Hepatocyte (in vitro differentiated cells): ENCODE data around the gene PPP1CA.

ENCODE experiments used
- CTCF ChIP-seq: fragments of 200-600 bp; sonication (generic); IDR thresholded peaks from 2 replicates; pipeline ENCODE4 v1.5.1; 2016; ENCODE audit warnings: antibody characterized with exemption, mild to moderate bottlenecking; ENCODE audit not compliant: poor library complexity
- EZH2 ChIP-seq: fragments of 200-600 bp; sonication (generic); IDR thresholded peaks from 2 replicates; pipeline ENCODE4 v1.6.1; 2016; ENCODE audit warnings: antibody characterized with exemption, mild to moderate bottlenecking, borderline replicate concordance
- EZH2phosphoT487 ChIP-seq: fragments of 200-600 bp; sonication (generic); IDR thresholded peaks from one replicate; pipeline ENCODE4 v1.6.1; 2018; ENCODE audit warnings: antibody characterized with exemption, mild to moderate bottlenecking, low read depth, moderate library complexity; ENCODE audit not compliant: unreplicated experiment, severe bottlenecking

- TF ChIP-seq EZH2phosphoT487 (no peak), CTCF (no peak), EZH2 (no peak)
Observed at GRCh38 chr11:67418476-67419281, 17.0 kb upstream of the PPP1CA start.
